NOMO-1 treated with dmso at 0.1 percent for 144 hours (cell line): ENCODE measurements around the gene CLSTN2.

Experiments used
- DNase-seq: peaks from one replicate; lab custom pipeline; 2025; ENCODE audit not compliant: unreplicated experiment; lab: John Stamatoyannopoulos, UW

The CLSTN2 gene

GRCh38 chr3:140574375-140574774 is 639.4 kb downstream of the CLSTN2 start:
- no peak for DNase-seq

DNA sequence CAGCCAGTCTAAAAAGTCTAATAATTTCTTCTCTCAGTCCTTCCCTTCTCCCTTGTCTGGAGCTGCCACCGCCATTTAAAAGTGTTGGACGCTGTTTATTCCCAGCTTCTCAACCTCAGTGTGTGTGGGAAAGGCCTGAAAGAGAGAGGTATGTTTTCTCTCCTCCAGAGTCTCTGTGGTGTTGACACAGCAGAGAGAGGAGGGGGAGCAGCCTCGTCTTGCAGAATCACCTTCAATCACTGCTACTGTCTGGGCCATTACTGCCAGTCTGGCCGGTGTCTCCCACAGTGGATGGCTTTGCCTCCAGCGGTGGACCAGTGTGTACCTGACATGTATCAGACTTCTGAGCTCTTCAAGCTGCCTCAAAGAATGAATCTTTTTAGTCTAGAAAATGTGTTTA is 641.5 kb downstream of the CLSTN2 start:
- no peak for DNase-seq

DNA sequence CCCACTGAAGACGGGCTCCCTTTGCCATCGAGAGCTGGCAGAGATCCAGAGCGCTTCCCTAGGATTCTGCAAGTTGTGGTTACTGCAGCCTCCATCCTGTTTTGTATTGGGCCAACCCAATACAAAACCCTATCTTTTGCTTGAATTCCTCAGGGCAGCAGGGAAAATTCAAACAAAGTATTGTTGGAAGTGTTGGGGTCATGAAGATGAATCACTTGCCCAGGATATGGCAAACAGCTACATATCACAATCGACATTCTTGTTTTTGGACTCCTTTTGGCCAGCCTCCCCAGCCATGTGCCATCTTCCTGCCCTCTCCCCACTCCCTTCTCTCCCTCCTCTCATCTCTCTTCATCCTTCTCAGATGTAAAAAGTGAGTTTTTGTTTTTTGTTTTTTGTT is 642.9 kb downstream of the CLSTN2 start:
- no peak for DNase-seq

GRCh38 chr3:140579260-140579659 is 644.3 kb downstream of the CLSTN2 start:
- DNase-seq = no peak

- DNase-seq = no peak
Observed at GRCh38 chr3:140580746-140581145, 645.8 kb downstream of the CLSTN2 start.

- DNase-seq = no peak
Observed at GRCh38 chr3:140584549-140584948, 649.6 kb downstream of the CLSTN2 start.

DNA sequence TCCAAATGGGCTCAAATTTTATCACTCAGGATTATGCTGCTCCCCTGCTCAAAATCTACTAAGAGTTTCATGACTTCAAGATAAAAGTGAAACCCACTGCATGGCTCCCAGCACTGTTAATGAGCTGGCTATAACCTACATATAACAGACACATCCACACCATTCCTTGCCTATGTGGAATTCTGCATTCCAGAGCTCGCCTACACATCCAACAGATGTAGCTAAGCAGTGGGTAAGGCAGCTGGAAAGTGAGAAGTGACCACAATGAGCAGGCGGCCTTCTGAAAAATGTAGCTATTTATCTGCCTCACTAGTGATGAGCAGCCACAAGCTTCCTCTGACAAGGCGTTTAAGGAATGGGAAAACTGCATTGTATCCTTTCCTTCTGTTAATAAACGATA is 650.8 kb downstream of the CLSTN2 start:
- no peak for DNase-seq

DNA sequence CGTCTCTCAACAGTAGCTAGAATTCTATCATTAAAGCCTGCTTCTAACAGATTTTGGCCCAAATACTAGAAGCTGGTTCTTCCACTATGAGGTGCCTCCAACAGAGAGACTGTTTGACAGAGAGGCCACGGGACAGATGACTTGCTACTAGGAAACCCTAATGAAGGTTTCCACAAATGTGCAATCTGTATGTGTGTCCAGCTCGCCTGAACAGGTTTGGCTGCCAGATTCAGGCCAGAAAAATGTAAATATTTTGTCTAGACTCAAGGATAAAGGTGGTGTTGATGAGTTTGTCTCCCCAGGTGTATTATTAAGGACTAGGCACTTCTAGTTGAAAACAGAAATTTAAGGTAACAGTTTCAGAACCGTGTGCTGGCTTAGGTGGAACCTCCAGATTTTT is 651.3 kb downstream of the CLSTN2 start:
- no peak for DNase-seq

- no peak for DNase-seq
Observed at GRCh38 chr3:140588558-140588957, 653.6 kb downstream of the CLSTN2 start.

- no peak for DNase-seq
Observed at GRCh38 chr3:140593766-140594165, 658.8 kb downstream of the CLSTN2 start.

- no peak for DNase-seq
Observed at GRCh38 chr3:140595295-140595694, 660.3 kb downstream of the CLSTN2 start.

DNA sequence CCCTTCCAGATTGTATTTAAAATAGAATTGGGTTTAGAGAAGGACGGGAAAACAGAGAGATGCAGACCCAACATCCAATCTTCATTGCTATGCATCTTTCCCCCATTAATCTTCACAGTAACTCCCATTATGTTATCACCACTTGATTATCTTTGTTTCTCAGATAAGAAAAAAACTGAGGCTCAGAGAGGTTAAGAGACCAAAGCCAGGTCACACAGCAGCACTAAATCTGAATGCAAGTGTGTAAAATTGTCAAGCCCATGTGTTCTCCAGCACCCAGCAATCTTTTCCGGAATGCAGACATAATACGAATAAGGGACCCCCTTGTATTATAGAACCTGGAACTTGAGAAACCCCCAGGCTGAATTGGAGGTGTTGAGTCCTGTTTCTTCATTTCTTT is 662.4 kb downstream of the CLSTN2 start:
- DNase-seq = no peak

DNA sequence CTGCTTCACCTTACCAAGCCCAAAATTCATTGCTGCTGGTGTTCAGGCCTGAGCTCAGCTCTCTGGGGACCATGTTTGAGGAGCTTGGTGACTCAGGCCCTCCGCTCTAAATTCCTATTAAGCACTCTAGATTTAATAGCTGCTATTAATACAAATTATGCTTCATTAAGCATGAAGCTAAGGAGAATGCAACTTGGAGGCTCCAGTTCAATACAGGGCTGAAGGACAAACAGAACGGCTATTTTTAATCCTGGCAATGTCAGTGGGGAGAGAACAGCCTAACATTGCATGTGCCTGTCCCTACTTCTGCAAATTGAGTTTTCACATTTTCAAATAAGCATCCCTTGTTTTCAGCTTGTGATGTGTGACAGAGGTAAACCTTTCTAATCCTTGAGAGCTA is 662.8 kb downstream of the CLSTN2 start:
- no peak for DNase-seq

- no peak for DNase-seq
Observed at GRCh38 chr3:140599009-140599408, 664.0 kb downstream of the CLSTN2 start.

DNA sequence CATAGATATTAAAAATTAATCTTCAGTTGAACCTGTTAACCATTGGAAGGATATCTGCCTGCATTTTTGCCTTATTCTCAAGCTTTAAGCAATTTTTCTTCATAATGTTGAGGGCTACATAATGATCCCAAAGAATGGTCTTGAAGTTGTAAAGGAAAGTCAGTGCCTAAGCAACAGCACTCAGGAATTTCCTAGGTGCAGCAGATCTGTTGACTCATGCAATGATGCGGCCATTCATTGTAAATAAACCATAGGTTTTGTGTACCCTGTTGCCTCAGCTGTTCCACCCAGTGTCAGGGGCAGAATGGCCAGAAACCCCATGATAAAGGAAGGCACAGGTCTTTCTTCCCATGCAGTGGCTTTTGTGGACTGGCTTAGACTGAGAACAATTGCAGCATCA is 664.5 kb downstream of the CLSTN2 start:
- DNase-seq = no peak

DNA sequence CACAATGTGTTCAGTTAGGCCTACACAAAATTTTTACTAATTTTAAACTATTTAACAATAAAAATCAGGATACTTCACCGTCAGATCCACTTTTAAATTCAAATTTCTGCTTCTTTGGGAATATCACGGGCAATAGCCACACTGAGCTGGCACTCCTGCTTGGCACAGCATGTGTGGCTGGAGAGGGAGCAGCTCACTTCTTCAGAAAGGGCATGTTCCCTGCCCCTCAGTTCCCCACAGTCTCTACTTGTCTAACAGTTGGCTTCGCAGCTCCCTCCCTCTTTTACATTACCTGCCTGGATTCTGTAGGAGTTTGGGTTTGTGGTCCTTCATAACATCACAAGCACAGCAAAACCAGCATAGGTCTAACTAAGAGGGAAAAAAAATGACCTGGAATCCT is 666.9 kb downstream of the CLSTN2 start:
- no peak for DNase-seq

DNA sequence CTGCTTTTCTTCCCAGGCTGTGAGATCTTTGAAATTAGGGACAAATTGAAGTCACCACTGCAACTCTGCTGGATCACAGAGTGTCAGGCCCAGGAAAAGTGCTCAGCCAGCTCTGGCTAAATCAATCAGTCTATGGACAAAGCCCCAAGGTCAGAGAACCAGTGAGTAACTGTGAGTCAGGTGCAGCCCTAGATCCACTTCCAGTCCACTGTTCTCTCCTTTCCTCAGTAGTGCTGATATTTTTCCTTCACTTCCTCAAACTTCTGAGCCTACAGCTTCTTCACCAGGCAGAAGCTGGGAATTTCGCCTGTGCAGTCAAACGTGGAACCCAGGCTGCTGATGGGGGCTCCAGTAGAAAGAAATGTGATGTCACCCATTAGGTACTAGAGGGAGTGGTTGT is 667.8 kb downstream of the CLSTN2 start:
- no peak for DNase-seq

DNA sequence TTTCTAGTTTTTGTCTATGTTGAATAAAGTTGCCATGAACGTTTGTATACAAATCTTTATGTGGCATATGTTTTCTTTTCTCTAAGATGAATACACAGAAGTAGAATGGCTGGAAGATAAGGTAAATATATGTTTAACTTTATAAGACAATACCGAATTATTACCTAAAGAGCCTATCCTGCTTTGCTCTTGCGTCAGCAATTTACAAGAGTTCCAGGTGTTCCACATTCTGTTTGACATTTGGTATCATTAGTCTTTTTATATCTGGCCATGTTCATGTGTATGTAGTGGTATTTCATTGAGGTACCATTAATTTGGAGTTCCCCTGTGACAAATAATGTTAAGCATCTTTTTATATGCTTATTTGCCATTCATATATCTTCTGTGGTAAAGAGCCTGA is 668.8 kb downstream of the CLSTN2 start:
- DNase-seq = no peak

GRCh38 chr3:140610544-140610943 is 675.6 kb downstream of the CLSTN2 start:
- DNase-seq = no peak

DNA sequence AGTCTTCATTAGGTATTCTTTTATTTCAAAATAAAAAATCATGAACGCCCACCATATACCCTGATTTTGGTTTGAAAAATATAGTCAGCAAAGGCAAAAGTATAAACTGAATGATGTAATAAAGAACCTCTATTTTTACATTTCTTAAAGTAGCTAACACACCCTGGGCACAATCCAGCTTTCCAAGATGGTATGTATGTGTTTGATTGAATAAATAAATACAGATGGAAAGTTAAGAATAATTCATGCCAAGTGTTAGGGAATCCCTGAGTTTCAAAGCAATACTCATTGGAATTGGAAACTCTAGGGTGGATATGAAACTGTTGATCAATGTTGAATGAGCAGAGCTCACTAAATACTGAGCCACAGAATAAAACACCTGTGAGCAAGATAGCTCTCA is 679.0 kb downstream of the CLSTN2 start:
- DNase-seq = no peak

DNA sequence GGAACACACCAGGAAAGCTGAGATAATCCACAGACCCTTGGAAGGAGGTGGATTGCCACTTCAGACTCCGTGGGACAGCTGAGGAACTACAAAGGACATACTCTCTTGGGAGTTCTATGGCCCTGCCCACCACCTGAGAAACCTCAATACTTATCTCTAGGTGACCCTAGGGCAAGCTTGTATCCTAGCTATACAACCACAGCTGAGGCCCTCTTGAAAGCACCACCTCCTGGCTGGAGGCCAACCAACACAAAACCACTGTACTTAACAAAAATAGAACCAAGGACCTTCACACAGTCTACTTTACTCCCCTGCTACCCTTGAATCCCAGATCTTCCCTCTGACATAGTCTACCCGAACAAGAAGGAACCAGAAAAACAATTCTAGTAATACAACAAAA is 682.1 kb downstream of the CLSTN2 start:
- no peak for DNase-seq

GRCh38 chr3:140626856-140627255 is 691.9 kb downstream of the CLSTN2 start:
- no peak for DNase-seq
